Esophagus squamous epithelium (tissue), 4 donors: ENCODE results near the gene TAF4.

ENCODE experiments used
- CTCF ChIP-seq, 6 experiments: fragments of 450-650 bp in 4 of 6; fragments of 200-600 bp in 2 of 6; sonication (generic) in 2 of 6; IDR thresholded peaks; one replicate each; pipeline ENCODE4 v1.5.1; 2016 to 2019; ENCODE audit warnings: antibody characterized with exemption in 6 of 6, mild to moderate bottlenecking in 4 of 6, moderate library complexity in 4 of 6
- POLR2A ChIP-seq, 4 donors: fragments of 450-650 bp; IDR thresholded peaks; one replicate each; pipeline ENCODE4 v1.6.1; 2017; ENCODE audit warnings: antibody characterized with exemption in 4 of 4, mild to moderate bottlenecking in 4 of 4, moderate library complexity in 3 of 4

- TF ChIP-seq POLR2A (IDR thresholded peaks at IDR 0.05) (no peak), CTCF (IDR thresholded peaks at IDR 0.05) (no peak)
Observed at GRCh38 chr20:61927826-61928541, 137.7 kb downstream of the TAF4 start.
